ENCODE data around the gene EFHC1.

- TF ChIP-seq POLR2A (IDR thresholded peaks at IDR 0.05): no peak
- TF ChIP-seq, protein P1, sequence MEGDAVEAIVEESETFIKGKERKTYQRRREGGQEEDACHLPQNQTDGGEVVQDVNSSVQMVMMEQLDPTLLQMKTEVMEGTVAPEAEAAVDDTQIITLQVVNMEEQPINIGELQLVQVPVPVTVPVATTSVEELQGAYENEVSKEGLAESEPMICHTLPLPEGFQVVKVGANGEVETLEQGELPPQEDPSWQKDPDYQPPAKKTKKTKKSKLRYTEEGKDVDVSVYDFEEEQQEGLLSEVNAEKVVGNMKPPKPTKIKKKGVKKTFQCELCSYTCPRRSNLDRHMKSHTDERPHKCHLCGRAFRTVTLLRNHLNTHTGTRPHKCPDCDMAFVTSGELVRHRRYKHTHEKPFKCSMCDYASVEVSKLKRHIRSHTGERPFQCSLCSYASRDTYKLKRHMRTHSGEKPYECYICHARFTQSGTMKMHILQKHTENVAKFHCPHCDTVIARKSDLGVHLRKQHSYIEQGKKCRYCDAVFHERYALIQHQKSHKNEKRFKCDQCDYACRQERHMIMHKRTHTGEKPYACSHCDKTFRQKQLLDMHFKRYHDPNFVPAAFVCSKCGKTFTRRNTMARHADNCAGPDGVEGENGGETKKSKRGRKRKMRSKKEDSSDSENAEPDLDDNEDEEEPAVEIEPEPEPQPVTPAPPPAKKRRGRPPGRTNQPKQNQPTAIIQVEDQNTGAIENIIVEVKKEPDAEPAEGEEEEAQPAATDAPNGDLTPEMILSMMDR (IDR thresholded peaks at IDR 0.05): no peak
- no peak for TF ChIP-seq EP300 (IDR thresholded peaks at IDR 0.05)
Observed at GRCh38 chr6:52568320-52568719, 148.2 kb downstream of the EFHC1 start.
